A549 (cell line): Measurements from ENCODE around the gene RFC4. TPM values are rescaled to one million over a fixed set of nuclear protein-coding genes. Genes with fewer than 3 reads are reported as not detected.
A peak's percentile ranks its signal among the peaks of the same experiment; 100 is the strongest.

Source experiments
- ATAC-seq, 2 experiments: fragments of 200-7000 bp in 1 of 2; fragments of >200 bp in 1 of 2; cut with Nextera tagmentation in 1 of 2; cut with Tn5 transposase in 1 of 2; 3 replicates each; pipeline versions ENCODE4 v1.8.0 to v1.9.1; 2018 to 2020; ENCODE audit warnings: mild to moderate bottlenecking in 1 of 2, moderate library complexity in 1 of 2
- CTCF ChIA-PET: fragments of 300-600 bp; sonication (Branson Sonifier 250); formaldehyde crosslinking; extraction: SDS; loops from one replicate; lab custom pipeline; 2021; ENCODE audit warnings: antibody characterized with exemption, inconsistent platforms; lab: Yijun Ruan, JAX
- POLR2A ChIA-PET: fragments of 350-600 bp; formaldehyde crosslinking; extraction: SDS; loops from one replicate; lab custom pipeline; 2021; ENCODE audit warnings: antibody characterized with exemption, inconsistent platforms; lab: Yijun Ruan, JAX
- DNase-seq, 2 experiments: peaks; one replicate each; pipeline versions ENCODE4 v3.0.0 to v3.0.0-alpha.2; 2011 to 2016; ENCODE audit warnings: low read depth in 1 of 2, low spot score in 1 of 2
- FAIRE-seq: peaks from 2 replicates; lab custom pipeline; 2011; peaks lifted over from hg19 to GRCh38; lab: Jason Lieb, UNC
- H3K27ac ChIP-seq, 2 experiments: fragments of >200 bp; sonication (Bioruptor Twin); formaldehyde crosslinking; 3 replicates each; pipeline ENCODE4 v1.5.1; 2016 to 2017
- H3K4me1 ChIP-seq: fragments of >200 bp; sonication (Bioruptor Twin); formaldehyde crosslinking; 3 replicates; pipeline ENCODE4 v1.6.1; 2016
- H3K4me2 ChIP-seq: fragments of >200 bp; sonication (Bioruptor Twin); formaldehyde crosslinking; 3 replicates; pipeline ENCODE4 v1.6.1; 2016
- H3K4me3 ChIP-seq: fragments of >200 bp; sonication (Bioruptor Twin); formaldehyde crosslinking; 3 replicates; pipeline ENCODE4 v1.5.1; 2016
- H3K9me3 ChIP-seq: fragments of >200 bp; sonication (Bioruptor Twin); formaldehyde crosslinking; 3 replicates; pipeline ENCODE4 v1.6.1; 2016
- BCL3 ChIP-seq: fragments of >200 bp; sonication (Bioruptor Twin); formaldehyde crosslinking; IDR thresholded peaks from 3 replicates; pipeline ENCODE4 v1.6.1; 2016
- CBX2 ChIP-seq: fragments of 200-600 bp; sonication (generic); IDR thresholded peaks from 2 replicates; pipeline ENCODE4 v1.6.1; 2016; ENCODE audit warnings: low read depth, mild to moderate bottlenecking, borderline replicate concordance
- CEBPB ChIP-seq, 2 experiments: fragments of >200 bp in 1 of 2; sonication (Bioruptor Twin) in 1 of 2; formaldehyde crosslinking in 1 of 2; IDR thresholded peaks; 2 replicates each; pipeline ENCODE4 v1.6.1; 2012 to 2016
- CHD2 ChIP-seq: fragments of 150-350 bp; IDR thresholded peaks from 2 replicates; pipeline ENCODE4 v1.6.1; 2014; ENCODE audit warnings: low read length; ENCODE audit not compliant: partially characterized antibody
- FOSB ChIP-seq: fragments of 250-450 bp; sonication (Bioruptor Pico); IDR thresholded peaks from 2 replicates; pipeline ENCODE4 v1.5.0; 2020; ENCODE audit warnings: mild to moderate bottlenecking, moderate library complexity
- FOSL2 ChIP-seq, 2 experiments: fragments of 450-650 bp in 1 of 2; fragments of >200 bp in 1 of 2; sonication (Bioruptor Twin) in 1 of 2; formaldehyde crosslinking; IDR thresholded peaks; 2 replicates each; pipeline versions ENCODE4 v1.5.0 to v1.6.1; 2016 to 2020; ENCODE audit warnings: mild to moderate bottlenecking in 1 of 2, moderate library complexity in 1 of 2
- FOXS1 ChIP-seq: fragments of 250-450 bp; sonication (Bioruptor Pico); IDR thresholded peaks from 2 replicates; pipeline ENCODE4 v1.5.0; 2020; ENCODE audit warnings: mild to moderate bottlenecking, moderate library complexity
- GATA3 ChIP-seq: IDR thresholded peaks from 2 replicates; pipeline ENCODE4 v1.6.1; 2012; ENCODE audit warnings: borderline replicate concordance
- HDAC2 ChIP-seq: fragments of 200-600 bp; sonication (generic); IDR thresholded peaks from 2 replicates; pipeline ENCODE4 v1.6.1; 2016
- JUN ChIP-seq, 2 experiments: fragments of >200 bp; sonication (Bioruptor Twin); formaldehyde crosslinking; IDR thresholded peaks; 2 replicates in 1 of 2; 3 replicates in 1 of 2; pipeline ENCODE4 v1.6.1; 2016 to 2017
- KDM1A ChIP-seq: fragments of 200-600 bp; sonication (generic); IDR thresholded peaks from 2 replicates; pipeline ENCODE4 v1.6.1; 2016; ENCODE audit warnings: low read depth, mild to moderate bottlenecking
- KDM5A ChIP-seq: fragments of 200-600 bp; sonication (generic); IDR thresholded peaks from 2 replicates; pipeline ENCODE4 v1.6.1; 2016; ENCODE audit warnings: antibody characterized with exemption, mild to moderate bottlenecking
- MAFK ChIP-seq: fragments of 450-650 bp; IDR thresholded peaks from 2 replicates; pipeline ENCODE4 v1.6.1; 2014; ENCODE audit not compliant: partially characterized antibody
- MAZ ChIP-seq: fragments of 150-350 bp; IDR thresholded peaks from 2 replicates; pipeline ENCODE4 v1.6.1; 2014; ENCODE audit warnings: antibody characterized with exemption, low read depth, low read length, borderline replicate concordance
- NFE2L2 ChIP-seq: fragments of 150-350 bp; conservative IDR thresholded peaks from 2 replicates; pipeline ENCODE4 v1.6.1; 2014; ENCODE audit warnings: low read length
- PHF8 ChIP-seq: fragments of 200-600 bp; sonication (generic); IDR thresholded peaks from 2 replicates; pipeline ENCODE4 v1.6.1; 2016; ENCODE audit warnings: low read depth, mild to moderate bottlenecking, antibody characterized with exemption, moderate library complexity, borderline replicate concordance
- POLR2A ChIP-seq: IDR thresholded peaks from 2 replicates; pipeline ENCODE4 v1.6.1; 2012; ENCODE audit warnings: mild to moderate bottlenecking, low read length
- POLR2AphosphoS2 ChIP-seq: conservative IDR thresholded peaks from 2 replicates; pipeline ENCODE4 v1.6.1; 2012; ENCODE audit warnings: low read length, improper control_type of control experiment, inconsistent platforms
- RCOR1 ChIP-seq: fragments of 150-350 bp; IDR thresholded peaks from 2 replicates; pipeline ENCODE4 v1.6.1; 2014; ENCODE audit warnings: antibody characterized with exemption, low read length, low read depth
- REST ChIP-seq: fragments of 200-600 bp; sonication (generic); IDR thresholded peaks from 2 replicates; pipeline ENCODE4 v1.6.1; 2016; ENCODE audit warnings: antibody characterized with exemption, mild to moderate bottlenecking, moderate library complexity
- RFX5 ChIP-seq: fragments of 450-650 bp; IDR thresholded peaks from 2 replicates; pipeline ENCODE4 v1.7.1; 2014; ENCODE audit warnings: antibody characterized with exemption, mild to moderate bottlenecking, moderate library complexity
- SREBF2 ChIP-seq: fragments of 450-650 bp; IDR thresholded peaks from 2 replicates; pipeline ENCODE4 v1.6.1; 2014; ENCODE audit warnings: mild to moderate bottlenecking, moderate library complexity
- TFCP2L1 ChIP-seq: fragments of 250-450 bp; sonication (Bioruptor Pico); IDR thresholded peaks from 2 replicates; pipeline ENCODE4 v1.5.0; 2021; ENCODE audit warnings: mild to moderate bottlenecking
- TP53 ChIP-seq: fragments of 250-450 bp; sonication (Bioruptor Pico); IDR thresholded peaks from 2 replicates; pipeline ENCODE4 v1.5.0; 2021; ENCODE audit warnings: mild to moderate bottlenecking, moderate library complexity
- USF2 ChIP-seq: fragments of 450-650 bp; IDR thresholded peaks from 2 replicates; pipeline ENCODE4 v1.6.1; 2014; ENCODE audit warnings: antibody characterized with exemption
- ZC3H11A ChIP-seq: fragments of 450-650 bp; IDR thresholded peaks from 2 replicates; pipeline ENCODE4 v1.6.1; 2014; ENCODE audit warnings: antibody characterized with exemption, mild to moderate bottlenecking
- ZFP36 ChIP-seq: fragments of 450-650 bp; IDR thresholded peaks from 2 replicates; pipeline ENCODE4 v1.6.1; 2014; ENCODE audit warnings: borderline replicate concordance; ENCODE audit not compliant: partially characterized antibody
- WGBS: methylation state at CpG from one replicate; pipeline ENCODE4 v1.1.6; 2017; ENCODE audit errors: missing lambda C conversion rate; 5-methylcytosine and 5-hydroxymethylcytosine counted together
- polyA plus RNA-seq, 4 experiments: library from polyadenylated mRNA; depleted of rRNA in 3 of 4; stranded (reverse); fragments of >200 nt; fragmentation: RNase III in 1 of 4; extraction: RNeasy Plus Mini Kit Qiagen cat#74134 plus additional on column Dnase treatment in 1 of 4; gene quantifications; 2 replicates in 3 of 4; 3 replicates in 1 of 4; pipeline ENCODE4 v1.2.3, GENCODE V29; 2011 to 2017
- TF ChIP-seq, protein P1 (sequence below): IDR thresholded peaks from 2 replicates; pipeline ENCODE4 v1.6.1; 2012

Gene RFC4
- polyA plus RNA-seq, 2 of the 4 experiments (the other 2 are of a cell fraction) = 40.6 to 68.8 TPM

GRCh38 chr3:186806089-186807055 lies at the start of gene RFC4 (continued):
- TF ChIP-seq TP53 (CRISPR knock-in tag) = 0 out of 2 replicates have a peak, but pooled peaks have one; percentile 61

DNA sequence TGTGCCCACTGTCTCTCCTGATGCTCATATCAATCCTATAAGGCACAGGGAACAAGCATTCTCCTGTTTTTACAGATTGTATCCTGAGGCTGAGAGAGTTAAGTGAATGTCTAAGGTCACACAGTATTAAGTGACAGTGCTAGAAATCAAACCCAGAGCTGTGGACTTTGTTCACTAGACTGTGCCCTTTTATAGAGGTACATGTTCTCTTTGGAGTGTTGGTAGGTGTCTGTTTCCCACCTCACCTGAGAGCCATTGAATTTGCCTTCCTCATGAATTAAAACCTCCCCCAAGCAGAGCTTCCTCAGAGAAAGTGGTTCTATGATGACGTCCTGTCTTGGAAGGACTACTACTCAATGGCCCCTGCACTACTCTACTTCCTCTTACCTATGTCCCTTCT lies 48.7 kb upstream of the RFC4 start:
- Histone ChIP-seq H3K27ac (no peak overlapping the region), H3K4me3 (no peak overlapping the region), H3K4me2 (no peak overlapping the region), H3K4me1 (no peaks in the 10 kb centered on the region), H3K9me3 (no peaks in the 10 kb centered on the region)
- CTCF ChIA-PET = interaction anchor here (1.4 to 1.5 kb wide), 2 partner anchors 285 to 310 kb away, joined by 3 to 5 read pairs; partner anchors contain the start of gene RPL39L
- FAIRE-seq (no peak), ATAC-seq (no peak), DNase-seq (no peak)
- TF ChIP-seq PHF8 (no peak), KDM1A (no peak), JUN (IDR thresholded peaks at IDR 0.05) (no peak), POLR2A (no peak), GATA3 (no peak), USF2 (no peak), TFCP2L1 (no peak), CEBPB (IDR thresholded peaks at IDR 0.05) (no peak), RFX5 (no peak), NFE2L2 (no peak), CBX2 (no peak), BCL3 (no peak), FOXS1 (CRISPR knock-in tag) (no peak), HDAC2 (no peak), ZC3H11A (no peak), SREBF2 (no peak)
- TF ChIP-seq, protein P1, sequence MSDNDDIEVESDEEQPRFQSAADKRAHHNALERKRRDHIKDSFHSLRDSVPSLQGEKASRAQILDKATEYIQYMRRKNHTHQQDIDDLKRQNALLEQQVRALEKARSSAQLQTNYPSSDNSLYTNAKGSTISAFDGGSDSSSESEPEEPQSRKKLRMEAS = no peak
- POLR2A ChIA-PET = no interaction called here
- WGBS = 0% methylated on average over 1 of the region's 1 CpG

DNA sequence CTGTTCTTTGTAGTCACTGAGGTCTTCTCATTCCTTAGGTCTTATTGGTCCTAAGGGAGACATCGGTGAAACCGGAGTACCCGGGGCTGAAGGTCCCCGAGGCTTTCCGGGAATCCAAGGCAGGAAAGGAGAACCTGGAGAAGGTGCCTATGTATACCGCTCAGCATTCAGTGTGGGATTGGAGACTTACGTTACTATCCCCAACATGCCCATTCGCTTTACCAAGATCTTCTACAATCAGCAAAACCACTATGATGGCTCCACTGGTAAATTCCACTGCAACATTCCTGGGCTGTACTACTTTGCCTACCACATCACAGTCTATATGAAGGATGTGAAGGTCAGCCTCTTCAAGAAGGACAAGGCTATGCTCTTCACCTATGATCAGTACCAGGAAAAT lies 47.9 kb upstream of the RFC4 start:
- Histone ChIP-seq H3K9me3 (no peaks in the 10 kb centered on the region), H3K4me3 (no peak overlapping the region), H3K27ac (no peak overlapping the region), H3K4me1 (no peaks in the 10 kb centered on the region), H3K4me2 (no peak overlapping the region)
- POLR2A ChIA-PET = no interaction called here
- ATAC-seq (no peak), FAIRE-seq (no peak), DNase-seq (no peak)
- TF ChIP-seq TFCP2L1 = no peak
- no peak for TF ChIP-seq KDM5A
- no peak for TF ChIP-seq CHD2
- 95% methylated on average over 8 of the region's 8 CpGs for WGBS
- CTCF ChIA-PET = interaction anchor here (1.4 kb wide), 1 partner anchor 311 kb away, joined by 5 read pairs; no protein-coding TSS in a partner anchor

DNA sequence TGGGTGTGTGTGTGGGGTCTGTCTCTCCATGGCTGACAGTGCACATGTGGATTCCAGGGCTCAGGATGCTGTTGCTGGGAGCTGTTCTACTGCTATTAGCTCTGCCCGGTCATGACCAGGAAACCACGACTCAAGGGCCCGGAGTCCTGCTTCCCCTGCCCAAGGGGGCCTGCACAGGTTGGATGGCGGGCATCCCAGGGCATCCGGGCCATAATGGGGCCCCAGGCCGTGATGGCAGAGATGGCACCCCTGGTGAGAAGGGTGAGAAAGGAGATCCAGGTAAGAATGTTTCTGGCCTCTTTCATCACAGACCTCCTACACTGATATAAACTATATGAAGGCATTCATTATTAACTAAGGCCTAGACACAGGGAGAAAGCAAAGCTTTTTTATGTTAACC lies 46.7 kb upstream of the RFC4 start:
- FAIRE-seq (no peak), DNase-seq (no peak), ATAC-seq (no peak)
- H3K4me1 ChIP-seq = no peaks in the 10 kb centered on the region
- no peak overlapping the region for H3K4me2 ChIP-seq
- H3K4me3 ChIP-seq = no peak overlapping the region
- ChIA-PET CTCF (interaction anchor here (1.3 kb wide), 1 partner anchor 344 kb away, joined by 3 read pairs; the partner anchor contains the start of gene RTP1), POLR2A (no interaction called here)
- H3K9me3 ChIP-seq = no peaks in the 10 kb centered on the region
- no peak overlapping the region for H3K27ac ChIP-seq
- 41% methylated on average over 4 of the region's 6 CpGs for WGBS
- TF ChIP-seq HDAC2 = no peak
- no peak for TF ChIP-seq FOSL2 (IDR thresholded peaks at IDR 0.05)
- no peak for TF ChIP-seq FOSL2 (CRISPR knock-in tag; IDR thresholded peaks at IDR 0.05)
- TF ChIP-seq GATA3 = no peak
- no peak for TF ChIP-seq POLR2AphosphoS2
- TF ChIP-seq RCOR1 = no peak
- no peak for TF ChIP-seq FOSB (CRISPR knock-in tag)
- no peak for TF ChIP-seq MAFK
- no peak for TF ChIP-seq ZFP36
- TF ChIP-seq REST = no peak
- no peak for TF ChIP-seq MAZ
